Left renal cortex interstitium (tissue), 4 donors: ENCODE results near the gene TMED8. TPM values are rescaled to one million over a fixed set of nuclear protein-coding genes. Genes with fewer than 3 reads are reported as not detected.
"Not testable (repeated sequence)": the region's sequence is repeated elsewhere in the genome, so short reads cannot be mapped to it uniquely, and the experiment has no call there.

ENCODE experiments used
- DNase-seq, 4 donors: peaks; one replicate each; pipeline ENCODE4 v3.0.0-alpha.2; 2013; ENCODE audit warnings: low read depth in 4 of 4, low spot score in 2 of 4, missing footprints in 1 of 4
- polyA plus RNA-seq, 4 donors: library from polyadenylated mRNA; unstranded; fragments of 120-200 nt; gene quantifications; one replicate each; pipeline ENCODE4 v1.2.1, GENCODE V29; 2013; ENCODE audit not compliant: insufficient read length in 4 of 4

Gene TMED8
- 10 to 100 TPM; 18.4 to 27.1 (median 21.6) TPM for polyA plus RNA-seq

GRCh38 chr14:77376771-77377501 is at the start of gene TMED8, which contains the start of gene SAMD15:
TMED8 (minus strand) TSS chr14:77377094; CDS start chr14:77377053, 41 bp downstream.
SAMD15 (plus strand) TSS chr14:77377379; CDS start chr14:77377419, 40 bp downstream.
- DNase-seq = peak; percentile 76 to 87 (median 80)

GRCh38 chr14:77426396-77426795 is 49.5 kb upstream of the TMED8 start:
- DNase-seq = no peak

GRCh38 chr14:77424862-77425261 is 48.0 kb upstream of the TMED8 start:
- no peak for DNase-seq

- DNase-seq = no peak
Observed at GRCh38 chr14:77423423-77423822, 46.5 kb upstream of the TMED8 start, which contains the start of gene NOXRED1. NOXRED1 (minus strand) TSS chr14:77423523; CDS start chr14:77422889, 634 bp downstream.

- no peak for DNase-seq
Observed at GRCh38 chr14:77421201-77421600, 44.3 kb upstream of the TMED8 start.

- DNase-seq = no peak
Observed at GRCh38 chr14:77416836-77417235, 39.9 kb upstream of the TMED8 start.

GRCh38 chr14:77416098-77416497 is 39.2 kb upstream of the TMED8 start:
- not testable (repeated sequence) for DNase-seq

GRCh38 chr14:77415403-77416030 is 38.6 kb upstream of the TMED8 start:
- DNase-seq = not testable (repeated sequence)

GRCh38 chr14:77409131-77409533 is 32.2 kb upstream of the TMED8 start:
- DNase-seq = no peak

GRCh38 chr14:77407158-77407557 is 30.3 kb upstream of the TMED8 start:
- no peak for DNase-seq

GRCh38 chr14:77406718-77407117 is 29.8 kb upstream of the TMED8 start:
- DNase-seq = no peak

GRCh38 chr14:77406086-77406485 is 29.2 kb upstream of the TMED8 start:
- no peak for DNase-seq

GRCh38 chr14:77403768-77404167 is 26.9 kb upstream of the TMED8 start:
- no peak for DNase-seq

- DNase-seq = no peak
Observed at GRCh38 chr14:77400216-77400615, 23.3 kb upstream of the TMED8 start.

- no peak for DNase-seq
Observed at GRCh38 chr14:77390188-77390587, 13.3 kb upstream of the TMED8 start.

- no peak for DNase-seq
Observed at GRCh38 chr14:77378701-77379100, 1.8 kb upstream of the TMED8 start.

- DNase-seq = no peak
Observed at GRCh38 chr14:77377502-77377844, 579 bp upstream of the TMED8 start.

- peak in 2 of 4 donors; percentile 13 to 19 for DNase-seq
Observed at GRCh38 chr14:77375973-77376770, 722 bp downstream of the TMED8 start.

GRCh38 chr14:77375164-77375950 is 1.5 kb downstream of the TMED8 start:
- DNase-seq = no peak

- peak in 1 of 4 donors; percentile 32 for DNase-seq
Observed at GRCh38 chr14:77372304-77372841, 4.5 kb downstream of the TMED8 start.
